Activated CD4-positive, CD25-positive, alpha-beta regulatory T cell treated with anti-CD3 and anti-CD28 coated beads, Interleukin-2, amount 50 U/mL, for 72 hours (primary cell): ENCODE results near the gene LRRC14B.
"Not testable (repeated sequence)": the region's sequence is repeated elsewhere in the genome, so short reads cannot be mapped to it uniquely, and the experiment has no call there.

Experiments
- DNase-seq: peaks from one replicate; pipeline ENCODE4 v3.0.0; 2021

Gene LRRC14B

DNA sequence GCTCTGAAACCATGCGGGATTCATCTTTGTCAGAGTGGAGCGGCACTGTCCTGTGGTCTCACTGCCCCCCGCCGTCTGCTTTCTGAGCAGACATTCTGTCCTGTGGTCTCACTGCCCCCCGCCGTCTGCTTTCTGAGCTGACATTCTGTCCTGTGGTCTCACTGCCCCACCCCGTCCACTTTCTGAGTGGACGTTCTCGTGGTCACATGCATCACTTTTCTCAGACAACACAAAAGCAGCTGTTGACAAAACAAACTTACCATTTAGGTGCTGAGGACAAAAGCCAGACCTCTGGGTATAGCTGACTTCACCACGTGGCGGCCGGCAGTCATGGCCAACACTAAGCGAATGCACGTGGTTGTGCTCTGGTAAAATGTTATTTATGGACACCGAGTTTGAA, 2.8 kb downstream of the LRRC14B start:
- DNase-seq, result no peak

DNA sequence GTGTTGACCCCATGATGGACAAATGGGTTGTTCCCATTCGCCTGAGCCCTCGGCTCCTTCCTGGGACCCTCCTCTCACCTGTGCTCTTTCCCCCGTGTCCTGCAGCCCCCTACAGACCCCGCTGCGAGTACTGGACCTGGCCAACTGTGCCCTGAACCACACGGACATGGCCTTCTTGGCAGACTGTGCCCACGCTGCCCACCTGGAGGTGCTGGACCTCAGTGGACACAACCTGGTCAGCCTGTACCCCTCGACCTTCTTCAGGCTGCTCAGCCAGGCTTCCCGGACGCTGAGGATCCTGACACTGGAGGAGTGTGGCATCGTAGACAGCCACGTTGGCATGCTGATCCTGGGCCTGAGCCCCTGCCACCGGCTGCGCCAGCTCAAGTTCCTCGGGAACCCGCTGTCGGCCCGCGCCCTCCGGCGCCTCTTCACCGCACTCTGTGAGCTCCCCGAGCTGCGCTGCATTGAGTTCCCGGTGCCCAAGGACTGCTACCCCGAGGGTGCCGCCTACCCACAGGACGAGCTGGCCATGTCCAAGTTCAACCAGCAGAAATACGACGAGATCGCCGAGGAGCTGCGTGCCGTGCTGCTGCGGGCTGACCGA, 3.4 kb downstream of the LRRC14B start:
- no peak for DNase-seq

DNA sequence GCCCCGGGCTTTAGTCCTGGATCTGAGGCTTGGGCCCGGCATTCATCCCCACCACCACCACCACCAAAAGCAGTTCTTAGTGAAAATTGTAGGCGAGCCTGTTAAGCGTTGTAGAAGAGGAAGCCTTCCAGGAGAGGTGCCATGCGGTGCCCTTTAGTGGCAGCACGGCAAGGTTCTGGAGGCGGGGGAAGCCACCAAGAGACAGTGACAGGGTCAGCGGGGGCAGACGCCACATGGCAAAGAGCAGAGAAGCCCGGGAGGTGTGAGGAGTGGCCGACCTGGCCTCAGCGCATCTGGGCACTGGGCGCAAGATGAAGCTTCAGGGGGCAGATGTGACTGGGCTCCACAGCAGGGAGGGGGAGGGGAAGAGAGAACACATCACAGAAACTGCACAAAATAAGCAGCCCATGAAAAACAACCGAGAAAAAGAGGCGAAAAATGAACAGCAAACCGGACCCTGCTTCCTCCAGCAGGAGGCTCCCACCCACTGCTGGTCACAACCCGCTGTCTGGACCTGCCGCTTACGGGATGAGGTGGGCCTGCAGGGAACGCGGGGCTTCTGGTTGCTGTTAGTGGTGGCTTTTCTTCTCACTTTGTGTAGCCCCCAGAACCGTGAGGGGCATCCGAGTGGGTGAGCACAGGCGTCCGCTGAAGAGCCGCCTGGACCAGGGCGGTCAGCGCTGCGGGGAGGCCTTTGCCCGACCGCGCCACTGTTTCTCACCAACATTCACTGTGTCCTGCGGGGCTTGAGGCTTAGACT, 4.3 kb downstream of the LRRC14B start:
- no peak for DNase-seq

DNA sequence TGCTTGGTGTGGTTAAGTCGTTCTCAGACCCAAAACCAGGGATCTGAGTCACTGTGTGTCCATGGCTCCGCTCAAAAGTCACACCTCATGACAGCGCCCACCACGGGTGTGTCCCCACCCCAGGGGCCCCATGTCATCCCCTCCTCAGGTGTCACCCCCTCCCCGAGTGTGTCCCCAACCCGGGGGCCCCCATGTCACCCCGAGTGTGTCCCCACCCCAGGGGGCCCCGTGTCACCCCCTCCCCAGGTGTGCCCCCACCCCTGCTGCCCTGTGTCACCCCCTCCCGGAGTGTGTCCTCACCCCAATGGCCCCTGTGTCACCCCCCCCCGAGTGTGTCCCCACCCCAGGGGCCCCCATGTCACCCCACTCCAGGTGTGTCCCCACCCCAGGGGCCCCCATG, 5.1 kb downstream of the LRRC14B start:
- no peak for DNase-seq

DNA sequence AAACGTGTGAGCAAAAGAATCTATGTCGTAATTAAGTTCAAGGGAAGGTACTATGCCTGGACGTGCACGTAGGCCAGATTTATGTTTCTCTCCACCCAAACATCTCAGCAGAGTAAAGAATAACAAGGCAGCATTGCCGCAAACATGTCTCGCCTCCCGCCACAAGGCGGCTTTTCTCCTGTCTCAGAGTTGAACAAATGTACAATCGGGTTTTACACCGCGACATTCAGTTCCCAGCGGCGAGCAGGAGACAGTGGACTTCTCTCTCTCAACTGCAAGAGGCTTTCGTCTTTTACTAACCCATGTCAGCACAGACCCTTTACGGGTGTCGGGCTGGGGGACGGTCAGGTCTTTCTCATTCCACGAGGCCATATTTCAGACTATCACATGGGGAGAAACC, 5.7 kb downstream of the LRRC14B start:
- not testable (repeated sequence) for DNase-seq

DNA sequence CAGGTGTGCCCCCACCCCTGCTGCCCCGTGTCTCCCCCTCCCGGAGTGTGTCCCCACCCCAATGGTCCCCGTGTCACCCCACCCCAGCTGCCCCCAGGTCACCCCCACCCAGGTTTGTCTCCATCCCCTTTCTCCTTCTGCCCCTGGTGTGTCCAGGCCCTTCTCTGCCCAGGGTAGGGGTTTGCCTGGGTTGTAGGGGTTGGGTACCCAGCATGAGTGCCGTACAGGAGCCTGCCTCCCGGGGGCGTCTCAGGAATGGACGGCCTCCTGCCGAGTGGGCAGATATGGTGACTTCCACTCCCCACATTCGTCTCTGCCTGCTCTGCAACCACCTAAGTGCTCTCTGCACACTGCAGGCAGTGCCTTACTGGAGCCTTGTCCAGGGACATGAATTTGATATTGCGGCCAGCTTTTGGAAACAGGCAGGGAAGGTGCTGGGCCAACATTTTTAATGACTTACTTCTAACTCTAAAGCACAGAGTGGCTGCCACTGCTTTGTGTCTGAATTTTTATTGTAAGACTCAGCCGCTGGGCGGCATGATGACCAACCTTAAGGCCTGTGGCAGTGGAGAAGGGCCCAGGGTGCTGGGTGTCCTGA, 6.7 kb downstream of the LRRC14B start:
- no peak for DNase-seq

DNA sequence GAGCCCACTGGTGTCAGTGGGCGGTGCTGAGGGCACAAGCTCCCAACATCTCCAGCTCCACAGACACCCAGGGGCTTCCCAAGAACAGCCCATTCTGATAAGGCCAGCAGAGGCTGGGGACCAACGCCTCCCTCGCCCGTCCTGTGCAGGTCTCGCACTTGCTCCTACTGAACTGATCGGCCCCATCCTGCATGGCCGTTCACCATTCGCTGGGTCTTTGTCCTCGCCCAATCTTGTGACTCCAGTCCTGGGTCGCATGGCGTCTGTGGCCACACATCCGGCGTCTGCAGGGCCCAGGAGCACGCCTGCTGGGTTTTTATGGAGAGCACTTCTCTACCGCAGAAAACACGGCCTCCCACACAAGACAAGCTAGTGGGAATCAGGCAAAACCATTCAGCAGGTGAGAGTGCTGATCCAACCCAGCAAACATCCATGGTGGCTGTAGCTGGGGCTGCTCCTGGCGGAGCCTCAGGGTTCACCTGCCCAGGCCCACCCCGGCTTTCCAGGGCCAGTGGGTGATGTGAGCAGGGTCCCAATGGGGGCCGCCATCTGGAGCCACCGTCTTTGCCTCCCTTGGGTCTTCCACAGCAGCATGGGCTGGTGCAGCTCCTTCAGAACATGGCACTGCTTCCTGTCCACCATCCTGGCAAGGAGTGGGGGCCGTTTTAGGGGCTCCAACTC, 7.4 kb downstream of the LRRC14B start:
- DNase-seq, result no peak

DNA sequence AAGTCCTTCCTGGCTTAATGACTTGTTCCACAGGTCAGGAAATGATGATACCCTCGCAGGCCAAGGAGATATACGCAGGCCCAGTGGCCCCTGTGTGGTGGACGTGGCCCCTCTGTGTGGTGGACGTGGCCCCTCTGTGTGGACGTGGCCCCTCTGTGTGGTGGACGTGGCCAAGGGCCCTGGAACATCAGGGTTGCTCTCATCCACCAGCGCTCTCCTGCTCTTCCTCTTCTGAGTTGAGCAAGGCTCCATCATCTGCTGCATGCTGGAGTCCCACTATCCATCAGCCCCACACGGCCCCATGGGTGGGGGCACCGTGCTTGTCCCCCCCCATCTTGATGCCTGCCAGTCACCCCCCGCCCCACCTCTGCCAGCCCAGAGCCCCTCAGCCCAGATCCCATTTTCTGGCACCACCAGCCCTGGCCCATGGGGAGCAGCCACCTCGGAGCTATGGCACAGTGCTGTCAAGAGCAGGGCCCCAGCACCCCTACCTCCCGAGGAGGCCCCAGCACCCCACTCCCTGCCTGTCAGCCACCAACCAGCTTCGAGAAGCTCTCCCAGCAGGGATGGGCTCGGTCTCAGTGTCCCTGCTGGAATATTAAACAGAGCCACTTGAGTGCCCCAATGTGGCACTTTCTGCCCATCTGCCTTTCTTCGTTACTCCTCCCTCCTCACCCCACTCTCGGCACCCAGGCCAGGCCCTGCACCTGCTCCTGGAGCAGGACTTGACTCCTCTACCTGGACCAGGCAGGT, 8.1 kb downstream of the LRRC14B start:
- no peak for DNase-seq

DNA sequence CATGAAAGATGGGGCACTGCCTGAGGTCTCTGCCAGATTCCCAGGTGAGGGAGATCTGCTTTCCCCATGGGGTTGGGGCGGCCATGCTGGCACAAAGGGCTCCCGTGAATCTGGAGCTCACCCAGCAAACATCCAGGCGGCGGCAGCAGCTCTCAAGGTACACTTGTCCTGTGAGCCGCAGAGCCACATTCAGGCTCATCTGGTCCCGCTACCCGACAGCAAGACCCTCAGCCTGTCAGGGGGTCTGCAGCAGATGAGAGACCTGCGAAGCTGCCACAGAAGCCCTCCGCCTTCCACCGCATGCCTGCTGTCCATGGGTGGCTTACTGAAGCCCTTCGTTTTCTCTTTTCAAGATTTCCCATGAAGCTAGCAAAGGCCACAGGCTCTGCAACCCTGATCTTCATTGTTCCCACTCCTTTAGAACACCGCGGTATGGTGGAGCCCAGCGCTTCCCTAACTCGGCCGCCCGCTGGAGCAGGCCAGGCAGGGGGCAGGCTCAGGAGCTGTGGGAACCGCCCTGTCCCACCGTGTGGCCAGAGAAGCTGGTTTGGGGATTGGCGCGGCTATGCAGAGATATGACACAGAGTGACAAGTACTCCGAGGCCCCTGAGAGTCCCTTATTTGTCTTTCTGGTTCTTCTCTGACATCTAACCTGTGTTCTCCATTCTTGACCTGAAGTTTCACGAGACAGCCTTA, 8.8 kb downstream of the LRRC14B start:
- no peak for DNase-seq

DNA sequence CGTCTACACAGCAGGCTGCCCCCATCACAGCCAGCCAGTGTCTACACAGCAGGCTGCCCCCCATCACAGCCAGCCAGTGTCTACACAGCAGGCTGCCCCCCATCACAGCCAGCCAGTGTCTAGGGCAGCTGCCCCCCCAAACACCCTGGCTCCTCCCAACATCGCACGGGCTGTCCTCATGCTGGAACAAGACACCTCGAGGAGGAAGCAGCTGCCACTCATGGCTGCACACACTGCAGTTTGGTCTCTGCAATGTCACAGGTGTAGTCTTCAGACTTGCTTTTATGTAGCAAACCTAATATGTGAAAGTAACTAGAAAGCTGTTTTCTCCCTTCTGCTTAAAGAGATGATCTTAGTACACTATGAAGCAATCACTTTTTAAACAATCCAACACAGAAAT, 9.7 kb downstream of the LRRC14B start:
- no peak for DNase-seq

DNA sequence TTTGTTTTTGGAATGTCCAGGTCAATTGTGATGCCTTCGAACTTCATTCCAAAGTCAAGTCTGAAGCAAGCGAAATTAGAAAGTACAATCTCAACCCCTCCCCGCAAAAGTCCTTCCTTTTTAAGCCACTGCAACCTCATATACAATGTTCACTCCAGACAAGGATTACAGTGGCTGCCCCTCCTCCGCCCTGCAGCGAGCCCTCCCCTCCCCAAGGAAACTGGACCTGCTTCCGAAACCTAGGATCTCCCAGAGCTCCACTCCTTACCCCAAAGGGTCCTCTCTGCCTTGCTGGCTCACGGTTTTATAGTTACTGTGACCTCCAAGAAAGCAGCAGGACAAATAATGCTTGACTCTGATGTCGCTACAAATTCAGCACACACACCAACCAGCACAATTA, 10.4 kb downstream of the LRRC14B start:
- DNase-seq, result no peak

DNA sequence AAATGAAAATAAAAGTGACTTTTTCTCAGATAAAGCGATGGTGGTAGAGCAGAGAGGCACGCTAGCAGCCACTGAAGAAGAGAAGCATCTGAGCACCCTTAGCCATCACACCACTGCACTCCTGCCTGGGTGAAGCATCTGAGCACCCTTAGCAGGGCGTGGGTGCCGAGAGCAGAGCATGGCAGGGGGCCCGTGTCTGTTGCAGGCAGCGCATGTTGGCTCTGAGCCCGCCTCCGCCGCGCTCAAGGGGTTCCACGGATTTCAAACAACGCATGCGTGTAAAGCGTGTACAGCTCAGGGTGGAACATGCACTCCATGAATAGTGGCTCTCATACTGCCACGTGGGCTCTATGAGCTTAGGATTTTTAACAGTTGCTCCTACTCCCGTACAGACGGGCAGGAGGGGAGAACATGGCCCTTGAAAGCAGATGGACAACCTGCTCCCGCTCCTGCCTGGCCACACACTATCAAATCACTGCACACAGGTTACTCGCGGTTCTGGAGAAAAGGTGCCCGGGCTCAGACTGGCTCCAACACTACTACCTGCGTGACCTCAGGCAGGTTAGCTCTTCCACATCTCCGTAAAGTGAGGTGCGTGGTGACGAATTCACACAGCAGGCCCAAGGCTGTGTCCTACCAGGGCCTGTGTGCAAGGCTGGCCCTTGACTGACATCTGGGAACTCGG, 12.1 kb downstream of the LRRC14B start:
- no peak for DNase-seq

DNA sequence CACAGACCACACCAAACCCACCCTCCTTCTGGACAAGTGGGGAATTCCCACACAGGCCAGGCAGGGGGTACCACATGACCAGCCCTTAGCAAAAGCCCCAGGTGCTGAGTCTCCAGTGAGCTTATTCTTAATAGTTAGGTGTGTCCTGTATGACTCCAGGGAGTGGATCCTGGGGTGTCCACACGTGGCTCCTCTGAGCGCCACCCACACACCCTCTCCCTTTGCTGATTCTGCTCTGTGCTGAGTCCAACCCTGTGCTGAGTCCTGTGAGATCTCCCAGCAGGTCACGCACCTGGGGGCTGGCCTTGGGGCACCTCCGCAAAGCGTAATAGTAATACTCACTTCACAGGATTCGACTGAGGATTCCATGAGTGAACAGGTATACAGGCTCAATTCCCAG, 12.7 kb downstream of the LRRC14B start:
- no peak for DNase-seq

DNA sequence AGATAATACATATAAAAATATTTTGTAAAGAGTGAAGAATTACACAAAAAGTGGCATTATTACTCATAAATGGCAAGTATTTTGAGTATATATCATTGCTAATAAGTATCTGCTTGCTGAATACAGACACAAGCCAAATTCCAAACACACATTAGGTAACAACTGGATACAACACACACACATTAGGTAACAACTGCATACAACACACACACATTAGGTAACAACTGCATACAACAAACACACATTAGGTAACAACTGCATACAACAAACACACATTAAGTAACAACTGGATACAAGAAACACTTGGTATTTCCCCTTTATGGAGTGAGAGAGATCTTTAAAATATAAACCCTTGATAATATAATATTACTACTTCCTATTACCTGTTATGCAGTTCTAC, 13.2 kb downstream of the LRRC14B start:
- DNase-seq, result no peak

DNA sequence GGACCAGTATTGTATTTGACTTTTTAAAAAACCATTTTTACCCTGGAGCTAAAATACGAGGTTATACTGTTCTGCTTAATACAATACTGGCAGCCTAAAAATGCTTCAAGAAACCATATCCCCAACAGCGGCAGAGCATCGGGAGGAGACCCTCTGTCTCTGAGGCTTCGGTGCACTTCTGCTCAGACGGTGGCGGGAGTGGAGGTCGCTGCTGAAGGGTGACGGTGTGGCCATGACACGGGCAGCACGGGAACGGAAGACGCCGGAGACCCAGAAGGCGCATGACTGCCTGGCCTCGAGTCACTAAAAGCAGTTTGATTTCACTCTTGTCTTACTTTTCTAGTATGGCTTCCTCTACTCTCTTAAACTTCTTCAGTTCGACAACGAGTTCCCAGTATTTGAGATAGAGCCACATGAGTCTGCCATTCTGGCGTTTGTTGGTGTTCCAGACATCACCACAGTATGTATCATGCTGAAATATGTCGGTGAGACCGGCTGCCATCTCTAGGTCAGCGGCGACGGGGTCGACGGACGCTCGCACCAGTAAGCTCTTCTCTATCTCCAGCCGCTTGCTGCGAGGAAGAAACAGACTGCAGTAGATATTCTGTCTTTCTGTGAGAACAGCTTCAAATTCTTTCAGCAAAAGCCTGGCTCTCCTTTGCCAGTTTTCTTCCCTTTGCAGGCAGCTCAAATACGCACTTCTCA, 13.8 kb downstream of the LRRC14B start:
- no peak for DNase-seq

DNA sequence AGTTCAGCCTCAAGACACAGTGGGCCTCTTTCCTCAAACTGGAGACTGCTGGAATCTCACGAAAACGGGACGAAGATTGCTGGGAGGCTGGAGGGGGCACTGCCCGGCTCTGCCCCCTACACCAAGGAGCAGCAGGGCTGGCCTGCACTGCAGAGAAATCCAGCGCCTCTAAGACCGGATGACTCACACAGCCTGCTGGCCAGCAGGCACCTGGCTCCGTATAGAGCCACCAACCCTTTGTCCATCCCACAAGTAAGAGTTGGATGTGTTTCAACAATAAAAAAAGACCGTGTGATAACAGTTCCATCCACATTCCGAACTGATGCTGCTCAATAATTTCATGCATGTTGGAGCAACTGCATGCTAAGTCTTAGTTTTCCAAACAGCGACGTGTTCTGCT, 15.1 kb downstream of the LRRC14B start:
- no peak for DNase-seq

DNA sequence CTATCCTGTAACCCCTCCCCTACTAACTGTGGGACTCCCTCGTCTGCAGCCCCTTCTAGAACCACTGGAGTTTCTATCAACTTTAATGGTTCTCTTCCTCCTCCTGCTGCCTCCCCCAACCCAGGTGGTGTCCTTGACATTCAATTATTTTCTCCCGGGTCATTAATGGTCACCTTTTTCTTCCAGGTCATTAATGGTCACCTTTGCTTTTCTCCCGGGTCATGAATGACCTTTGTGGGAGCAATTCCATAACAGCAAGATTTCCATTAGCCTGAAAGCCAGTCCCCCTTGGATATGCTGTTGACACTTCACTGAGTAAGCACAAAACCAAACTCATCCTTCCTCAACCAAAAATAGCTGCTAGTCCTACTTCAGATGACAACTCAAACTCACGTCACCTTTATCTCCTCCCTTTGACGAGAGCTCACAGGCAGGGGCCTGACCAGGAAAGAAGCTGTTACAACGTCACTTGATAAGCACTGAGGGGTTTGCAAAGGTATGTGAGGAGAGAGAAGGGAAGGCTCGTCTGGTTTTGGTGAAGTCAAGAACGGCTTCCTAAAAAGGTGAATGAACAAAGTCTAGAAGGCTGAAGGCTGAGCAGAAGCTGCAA, 15.7 kb downstream of the LRRC14B start:
- no peak for DNase-seq

DNA sequence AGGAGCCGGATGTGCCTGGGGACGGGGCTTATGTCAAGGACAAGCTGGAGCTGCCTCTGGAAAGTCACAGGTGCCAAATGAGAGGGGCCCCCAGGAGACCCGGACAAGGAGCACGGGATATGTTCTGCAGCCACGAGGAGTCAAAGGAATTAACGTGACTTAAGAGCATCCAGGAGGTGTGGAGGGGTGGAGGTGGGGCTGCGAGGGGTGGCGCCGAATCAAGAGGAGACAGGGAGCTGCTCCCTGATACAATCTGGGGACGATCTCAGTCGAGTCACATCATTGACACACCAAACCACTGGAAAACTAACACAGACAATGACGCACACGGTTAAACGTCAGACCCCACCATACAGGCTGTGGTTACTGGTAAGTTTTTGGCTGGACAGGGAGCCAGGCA, 16.3 kb downstream of the LRRC14B start:
- DNase-seq, result no peak

DNA sequence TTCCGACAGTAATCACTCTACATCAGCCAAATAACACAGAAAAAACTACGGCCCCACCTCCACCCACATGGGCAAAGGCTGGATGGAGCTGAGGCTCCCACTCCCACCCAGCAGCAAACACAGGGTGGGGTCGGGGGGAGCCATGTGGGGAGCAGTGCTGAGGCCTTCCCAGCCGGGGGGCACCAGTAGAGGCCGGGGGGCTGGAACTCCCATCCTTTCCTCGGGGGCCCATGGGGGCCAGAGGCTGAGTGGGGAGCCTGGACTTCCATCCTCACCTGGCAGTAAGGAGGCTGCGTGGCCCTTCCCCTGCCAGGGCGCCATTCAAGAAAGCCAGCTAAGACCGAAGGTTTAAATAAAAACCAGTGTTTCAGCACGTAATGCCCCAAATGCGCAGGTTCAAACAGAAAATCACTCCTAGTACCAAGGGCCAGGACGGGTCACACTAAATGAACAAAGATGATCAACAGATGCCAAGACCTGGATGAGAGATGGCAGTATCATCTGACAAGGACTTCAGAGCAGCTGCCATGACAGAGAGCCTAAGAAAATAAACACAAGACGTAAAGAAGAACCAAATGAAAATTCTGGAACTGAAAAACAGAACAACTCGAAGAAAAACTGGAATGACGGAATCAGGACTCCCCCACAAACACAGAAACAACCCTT, 17.3 kb downstream of the LRRC14B start:
- DNase-seq, result no peak

DNA sequence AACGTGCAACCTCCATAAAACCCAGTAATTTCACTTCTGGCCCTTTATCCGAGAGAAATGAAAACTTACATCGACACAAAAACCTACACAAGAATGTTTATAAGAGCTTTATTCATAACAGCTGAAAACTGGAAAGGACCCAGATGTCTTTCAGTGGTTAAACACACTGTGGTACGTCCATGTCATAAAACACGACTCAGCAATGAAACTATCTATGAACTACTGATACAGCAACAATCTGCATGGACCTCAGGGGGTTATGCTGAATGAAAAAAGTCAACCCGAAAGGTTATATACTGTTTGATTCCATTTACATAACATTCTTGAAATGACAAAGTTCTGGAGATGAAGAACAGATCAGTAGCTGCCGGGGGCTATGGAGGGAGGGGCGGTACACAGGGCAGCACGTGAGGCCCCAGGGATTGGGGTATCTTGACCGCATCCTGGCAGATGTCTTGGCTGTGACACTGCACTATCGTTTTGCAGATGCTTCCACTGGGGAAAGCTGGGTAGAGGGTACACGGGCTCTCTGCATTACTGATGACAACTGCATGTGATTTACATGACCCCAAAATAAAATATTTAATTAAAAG, 22.6 kb downstream of the LRRC14B start:
- no peak for DNase-seq
